NCI-H774 (cell line): ENCODE results near the gene OR51B4.
"Not testable (repeated sequence)": the region's sequence is repeated elsewhere in the genome, so short reads cannot be mapped to it uniquely, and the experiment has no call there.

Experiments
- DNase-seq: peaks from one replicate; lab custom pipeline; 2025; lab: John Stamatoyannopoulos, UW

The OR51B4 gene

DNA sequence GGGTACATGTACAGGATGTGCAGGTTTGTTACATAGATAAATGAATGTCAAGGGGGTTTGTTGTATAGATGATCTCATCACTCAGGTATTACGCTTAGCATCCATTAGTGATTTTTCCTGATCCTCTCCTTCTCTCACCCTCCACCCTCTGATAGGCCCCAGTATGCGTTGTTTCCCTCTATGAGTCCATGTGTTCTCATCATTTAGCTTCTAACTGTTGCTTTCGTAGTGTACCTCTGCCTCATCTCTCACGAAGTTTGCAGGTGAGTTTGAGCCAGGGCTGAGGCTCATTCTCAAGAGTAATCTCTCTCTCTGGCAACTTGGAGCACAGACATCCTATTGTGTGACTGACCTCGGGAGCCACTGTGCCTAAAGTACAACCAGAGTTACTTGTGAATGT is 27.4 kb downstream of the OR51B4 start:
- no peak for DNase-seq

- no peak for DNase-seq
Measured at GRCh38 chr11:5272395-5273017, 29.2 kb downstream of the OR51B4 start.

DNA sequence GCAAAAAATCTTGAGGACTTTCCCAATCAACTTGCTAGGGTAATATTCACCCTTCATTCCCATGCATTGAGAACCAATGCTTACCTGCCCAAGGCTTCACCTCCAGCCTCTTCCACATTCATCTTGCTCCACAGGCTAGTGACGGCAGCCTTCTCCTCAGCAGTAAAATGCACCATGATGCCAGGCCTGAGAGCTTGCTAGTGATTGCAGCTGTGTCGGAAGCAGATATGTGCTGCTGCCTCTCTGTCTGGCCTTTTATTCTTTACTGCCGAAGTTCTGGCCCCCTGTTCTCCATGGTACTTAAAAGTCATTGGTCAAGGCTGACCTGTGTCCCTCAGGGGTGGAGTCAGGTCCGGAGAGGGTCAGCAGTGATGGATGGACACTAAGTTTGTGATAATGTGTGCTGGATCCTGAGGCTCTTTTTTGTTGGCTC is 32.0 kb downstream of the OR51B4 start, which contains the start of gene HBE1:
TSS of gene HBE1 (minus strand) at position 231 of the 433 bp plus-strand sequence. CDS start at position 176, 55 bp downstream.
- DNase-seq = no peak

DNA sequence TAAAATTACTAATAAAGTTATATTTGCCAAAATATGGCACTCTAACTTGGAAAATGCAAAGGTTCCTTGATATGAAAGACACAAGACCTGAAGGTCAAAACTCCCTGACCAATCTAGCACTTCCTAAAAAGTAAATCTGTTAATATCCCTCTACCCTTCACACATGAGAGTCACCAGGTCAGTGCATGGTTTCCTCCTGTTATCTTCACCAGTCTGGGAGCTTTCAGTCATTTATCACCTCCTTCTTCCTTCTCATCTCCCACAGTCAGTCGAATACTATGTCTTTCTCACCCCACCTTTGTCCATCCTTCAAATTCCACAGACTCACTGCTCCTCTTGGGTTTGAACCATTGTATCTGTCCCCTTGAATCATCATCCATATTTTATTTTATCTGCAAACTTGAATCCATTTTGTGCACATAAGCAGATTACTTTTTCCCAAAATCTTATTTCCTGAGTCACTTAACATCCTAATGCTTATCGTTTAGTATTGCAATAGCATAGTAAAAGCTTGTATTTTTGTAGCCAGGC is 34.6 kb downstream of the OR51B4 start:
- no peak for DNase-seq

DNA sequence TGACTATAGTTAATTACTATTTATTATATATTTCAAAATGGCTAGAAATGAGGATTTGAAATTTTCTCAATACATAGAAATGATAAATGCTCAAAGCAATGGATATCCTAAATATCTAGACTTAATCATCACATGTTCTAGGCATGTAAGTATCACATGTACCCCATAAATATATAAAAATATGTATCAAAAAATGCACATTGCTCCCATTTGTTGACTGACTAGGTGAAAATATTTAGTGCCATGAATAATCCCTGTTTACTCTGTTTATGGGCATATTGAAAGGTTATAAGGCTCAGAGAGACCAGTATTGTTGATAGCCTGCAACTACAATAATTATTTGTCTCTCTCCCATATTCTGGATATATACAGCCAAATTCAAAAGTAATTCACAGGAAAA is 35.1 kb downstream of the OR51B4 start:
- DNase-seq = no peak

DNA sequence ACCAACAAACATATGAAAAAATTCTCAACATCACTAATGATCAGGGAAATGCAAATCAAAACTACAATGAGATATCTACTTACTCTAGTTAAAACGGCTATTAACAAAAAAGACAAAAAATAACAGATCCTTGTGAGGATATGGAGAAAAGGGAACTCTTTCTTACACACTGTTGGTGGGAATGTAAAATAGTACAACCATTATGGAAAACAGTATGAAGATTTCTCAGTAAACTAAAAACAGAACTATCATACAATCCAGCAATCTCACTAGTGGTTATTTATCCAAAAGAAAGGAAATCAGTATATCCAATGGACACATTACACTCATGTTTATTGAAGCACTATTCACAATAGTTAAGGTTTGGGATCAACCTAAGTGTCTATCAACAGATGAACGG is 35.9 kb downstream of the OR51B4 start:
- no peak for DNase-seq

DNA sequence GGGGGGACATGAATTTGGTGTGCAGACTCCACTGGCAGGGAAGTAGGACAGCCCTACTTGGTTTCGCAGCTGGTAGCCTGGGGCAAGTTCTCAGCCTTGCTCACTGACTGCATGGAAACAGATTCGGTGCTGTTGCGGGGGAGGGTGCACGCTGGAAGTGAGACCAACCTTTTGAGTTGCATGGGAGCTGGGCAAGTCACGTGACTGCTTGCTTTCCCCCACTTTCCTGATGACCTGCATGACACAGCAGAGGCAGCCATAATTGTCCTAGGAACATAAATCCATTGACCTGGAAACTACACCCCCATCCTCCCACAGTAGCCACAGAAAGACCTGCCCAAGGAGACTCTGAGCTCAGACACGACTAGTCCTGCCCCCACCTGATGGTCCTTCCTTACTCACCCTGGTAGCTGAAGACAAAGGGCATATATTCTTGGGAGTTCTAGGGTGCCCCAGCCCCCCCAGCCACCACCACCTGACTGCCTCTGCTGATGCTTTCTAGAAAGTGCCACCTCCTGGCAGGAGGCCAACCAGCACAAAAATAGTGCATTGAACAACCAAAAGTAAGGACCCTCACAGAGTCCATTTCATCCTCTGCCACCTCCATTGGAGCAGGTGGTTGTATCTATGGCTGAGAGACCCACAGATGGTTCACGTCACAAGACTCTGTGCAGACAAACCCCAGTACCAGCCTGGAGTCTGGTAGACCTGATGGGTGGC is 43.0 kb downstream of the OR51B4 start:
- no peak for DNase-seq

DNA sequence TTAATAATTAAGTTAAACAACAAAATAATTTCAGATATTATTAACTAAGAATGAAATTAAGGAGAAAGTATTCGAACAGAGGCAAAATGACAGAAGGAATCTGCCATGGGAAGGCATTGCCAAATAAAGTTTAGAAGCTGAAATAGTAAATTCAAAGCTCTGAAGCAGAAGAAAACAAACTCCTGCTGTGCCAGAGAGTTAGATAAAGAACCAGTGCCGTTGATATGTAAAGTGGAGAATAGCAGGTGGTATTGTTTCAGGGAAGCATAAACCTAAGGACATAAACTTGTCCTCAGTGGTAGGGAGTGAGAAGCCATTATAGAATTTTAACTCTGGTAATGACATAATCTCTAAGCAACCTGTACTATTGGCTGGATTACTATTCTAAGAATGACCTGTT is 44.5 kb downstream of the OR51B4 start:
- DNase-seq = no peak

DNA sequence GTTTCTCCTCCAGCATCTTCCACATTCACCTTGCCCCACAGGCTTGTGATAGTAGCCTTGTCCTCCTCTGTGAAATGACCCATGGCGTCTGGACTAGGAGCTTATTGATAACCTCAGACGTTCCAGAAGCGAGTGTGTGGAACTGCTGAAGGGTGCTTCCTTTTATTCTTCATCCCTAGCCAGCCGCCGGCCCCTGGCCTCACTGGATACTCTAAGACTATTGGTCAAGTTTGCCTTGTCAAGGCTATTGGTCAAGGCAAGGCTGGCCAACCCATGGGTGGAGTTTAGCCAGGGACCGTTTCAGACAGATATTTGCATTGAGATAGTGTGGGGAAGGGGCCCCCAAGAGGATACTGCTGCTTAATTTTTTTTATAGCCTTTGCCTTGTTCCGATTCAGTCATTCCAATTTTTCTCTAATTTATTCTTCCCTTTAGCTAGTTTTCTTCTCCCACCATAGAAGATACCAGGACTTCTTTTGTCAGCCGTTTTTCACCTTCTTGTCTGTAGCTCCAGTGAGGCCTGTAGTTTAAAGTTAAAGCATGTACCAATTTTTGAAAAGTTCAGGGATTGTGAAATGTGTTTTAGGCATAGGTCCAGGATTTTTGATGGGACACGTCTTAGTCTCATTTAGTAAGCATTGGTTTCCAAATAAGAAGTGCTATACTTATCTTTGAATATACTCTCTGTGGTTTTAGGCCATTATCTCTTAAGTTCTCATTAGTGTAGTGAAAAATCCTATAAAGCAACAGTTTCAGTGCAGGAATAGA is 46.9 kb downstream of the OR51B4 start, which contains the start of gene HBG2:
TSS of gene HBG2 (minus strand) at position 136 of the 768 bp plus-strand sequence. CDS start at position 83, 53 bp downstream.
- not testable (repeated sequence) for DNase-seq

DNA sequence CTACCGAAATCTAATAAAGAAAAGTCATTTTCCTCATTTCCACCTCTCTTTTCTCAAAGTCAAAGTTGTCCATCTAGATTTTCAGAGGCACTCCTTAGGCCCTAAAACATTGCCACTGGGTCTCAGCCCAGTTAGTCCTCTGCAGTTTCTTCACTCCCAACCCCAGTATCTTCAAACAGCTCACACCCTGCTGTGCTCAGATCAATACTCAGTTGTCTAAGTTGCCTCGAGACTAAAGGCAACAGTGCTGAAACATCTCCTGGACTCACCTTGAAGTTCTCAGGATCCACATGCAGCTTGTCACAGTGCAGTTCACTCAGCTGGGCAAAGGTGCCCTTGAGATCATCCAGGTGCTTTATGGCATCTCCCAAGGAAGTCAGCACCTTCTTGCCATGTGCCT is 47.7 kb downstream of the OR51B4 start:
- not testable (repeated sequence) for DNase-seq

- not testable (repeated sequence) for DNase-seq
Measured at GRCh38 chr11:5253440-5253839, 48.3 kb downstream of the OR51B4 start.

- no peak for DNase-seq
Measured at GRCh38 chr11:5252919-5253265, 48.9 kb downstream of the OR51B4 start.

DNA sequence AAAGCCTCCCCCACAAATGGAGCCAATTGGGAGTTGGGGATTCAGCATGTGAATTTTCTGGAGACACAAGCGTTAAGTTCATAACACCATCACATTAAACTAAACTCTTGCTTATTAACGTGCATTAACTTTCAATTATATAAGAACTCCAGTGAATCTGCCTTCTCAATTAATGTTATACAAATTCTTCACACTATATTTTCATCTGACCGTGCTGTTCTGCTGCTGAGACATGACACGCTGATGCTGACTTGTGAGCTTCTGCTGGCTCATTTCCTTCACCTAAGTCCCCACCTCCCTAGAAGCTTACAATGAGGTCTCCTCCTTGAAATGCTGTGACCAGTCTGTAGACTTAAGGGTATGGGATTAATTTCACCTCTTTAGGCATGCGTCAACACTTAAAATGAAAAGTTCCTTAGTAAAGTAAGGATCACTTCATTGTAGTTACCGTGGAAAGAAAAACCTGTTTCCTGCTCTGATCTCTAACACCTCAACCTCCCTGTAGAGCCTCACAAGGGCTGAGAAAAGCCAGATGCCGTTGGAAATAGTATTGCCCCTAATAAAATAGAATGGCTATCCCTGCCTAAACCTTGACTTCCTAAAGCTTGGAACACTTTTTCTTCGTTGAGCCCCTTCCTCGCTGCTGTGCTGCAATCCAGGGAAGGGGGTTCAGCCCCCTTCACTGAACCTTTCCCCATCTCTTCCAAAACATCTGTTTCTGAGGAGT is 49.4 kb downstream of the OR51B4 start:
- DNase-seq = no peak

DNA sequence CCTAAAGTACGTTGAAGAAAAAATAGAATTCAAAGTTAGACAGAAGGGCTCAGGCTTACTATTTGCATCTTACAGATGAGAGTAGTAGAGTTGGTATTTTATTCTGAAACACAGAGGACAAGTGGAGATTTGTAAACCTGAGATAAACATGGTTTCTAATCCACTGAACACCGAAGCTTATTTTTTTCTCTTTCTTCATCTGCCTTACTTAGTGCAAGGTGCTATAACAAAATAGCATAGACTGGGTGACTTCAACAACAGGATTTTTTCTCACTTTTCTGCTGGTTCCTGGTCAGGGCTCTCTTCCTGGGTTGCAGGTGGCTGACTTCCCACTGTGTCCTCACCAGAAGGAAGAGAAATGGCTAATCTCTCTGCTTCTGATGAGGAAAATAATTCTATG is 50.0 kb downstream of the OR51B4 start:
- DNase-seq = no peak
